GM19463 (cell line): ENCODE measurements around the gene ST7.
"Not testable (repeated sequence)": the region's sequence is repeated elsewhere in the genome, so short reads cannot be mapped to it uniquely, and the experiment has no call there.

Experiments
- ATAC-seq: cut with Tn5 transposase; IDR thresholded peaks from one replicate; pipeline ENCODE4 v1.9.1; 2021; ENCODE audit warnings: mild to moderate bottlenecking, moderate library complexity; ENCODE audit not compliant: unreplicated experiment

ST7 gene, protein sequence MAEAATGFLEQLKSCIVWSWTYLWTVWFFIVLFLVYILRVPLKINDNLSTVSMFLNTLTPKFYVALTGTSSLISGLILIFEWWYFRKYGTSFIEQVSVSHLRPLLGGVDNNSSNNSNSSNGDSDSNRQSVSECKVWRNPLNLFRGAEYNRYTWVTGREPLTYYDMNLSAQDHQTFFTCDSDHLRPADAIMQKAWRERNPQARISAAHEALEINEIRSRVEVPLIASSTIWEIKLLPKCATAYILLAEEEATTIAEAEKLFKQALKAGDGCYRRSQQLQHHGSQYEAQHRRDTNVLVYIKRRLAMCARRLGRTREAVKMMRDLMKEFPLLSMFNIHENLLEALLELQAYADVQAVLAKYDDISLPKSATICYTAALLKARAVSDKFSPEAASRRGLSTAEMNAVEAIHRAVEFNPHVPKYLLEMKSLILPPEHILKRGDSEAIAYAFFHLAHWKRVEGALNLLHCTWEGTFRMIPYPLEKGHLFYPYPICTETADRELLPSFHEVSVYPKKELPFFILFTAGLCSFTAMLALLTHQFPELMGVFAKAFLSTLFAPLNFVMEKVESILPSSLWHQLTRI

DNA sequence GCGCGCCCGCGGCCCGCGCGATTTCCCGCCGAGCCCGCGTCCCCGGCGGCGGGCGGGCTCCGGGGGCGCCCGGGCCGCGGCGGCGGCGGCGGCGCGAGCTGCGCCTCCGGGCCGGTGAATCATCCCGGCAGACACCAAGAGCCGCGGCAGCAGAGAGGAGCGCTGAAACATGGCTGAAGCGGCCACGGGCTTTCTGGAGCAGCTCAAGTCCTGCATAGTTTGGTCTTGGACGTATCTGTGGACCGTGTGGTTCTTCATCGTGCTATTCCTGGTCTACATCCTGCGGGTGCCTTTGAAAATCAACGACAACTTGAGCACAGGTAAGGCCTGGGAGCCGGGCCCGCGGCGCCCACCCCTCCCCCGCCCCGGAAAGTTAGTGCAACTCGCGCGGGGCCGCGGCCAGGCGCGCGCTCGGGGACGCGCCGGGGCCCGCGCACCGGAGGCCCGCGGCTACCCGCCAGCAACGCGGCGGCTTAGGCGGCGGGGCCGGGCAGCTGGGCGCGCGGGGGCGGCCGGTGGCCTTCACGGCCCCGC, at the start of gene ST7:
Gene ST7, plus strand, starts transcription at position 130 of the 534 bp plus-strand sequence. Its CDS starts 40 bp downstream, at position 170.
- peak; percentile 36 for ATAC-seq

DNA sequence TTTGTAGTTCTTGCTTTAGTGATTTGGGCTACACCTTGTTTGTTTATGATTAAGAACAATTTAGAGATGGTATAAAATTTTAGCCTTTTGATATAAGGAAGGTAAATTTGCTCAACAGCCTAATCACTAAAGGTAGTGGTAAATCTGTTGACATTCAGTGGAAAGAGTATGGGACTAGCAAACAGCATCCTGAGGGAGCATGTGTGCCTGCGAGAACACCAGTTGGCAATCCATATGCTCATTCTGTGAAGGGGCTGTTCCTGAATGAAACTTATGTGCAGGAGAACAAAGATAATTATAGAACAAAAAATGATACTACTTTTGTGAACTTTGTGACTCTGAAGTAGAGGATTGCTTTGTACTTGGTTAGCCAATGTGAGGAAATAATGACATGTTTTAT, 46.9 kb upstream of the ST7 start:
- no peak for ATAC-seq

DNA sequence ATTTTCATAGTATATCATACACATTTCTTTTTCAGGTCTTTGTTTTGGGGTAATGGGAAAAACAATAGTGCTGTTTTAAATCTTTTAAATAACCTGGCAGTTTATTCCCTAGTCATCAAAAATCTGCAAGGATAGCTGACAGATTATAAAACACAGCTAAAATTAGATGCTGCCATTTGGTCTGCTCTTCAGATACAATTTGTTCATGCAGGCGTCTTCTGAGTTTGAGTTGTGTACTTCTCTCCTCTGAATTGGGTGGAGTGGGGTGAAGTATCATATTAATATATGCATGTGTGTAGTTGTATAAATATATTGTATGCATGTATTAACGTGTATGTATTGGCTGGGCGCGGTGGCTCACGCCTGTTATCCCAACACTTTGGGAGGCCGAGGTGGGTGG, 42.9 kb upstream of the ST7 start:
- ATAC-seq = no peak

DNA sequence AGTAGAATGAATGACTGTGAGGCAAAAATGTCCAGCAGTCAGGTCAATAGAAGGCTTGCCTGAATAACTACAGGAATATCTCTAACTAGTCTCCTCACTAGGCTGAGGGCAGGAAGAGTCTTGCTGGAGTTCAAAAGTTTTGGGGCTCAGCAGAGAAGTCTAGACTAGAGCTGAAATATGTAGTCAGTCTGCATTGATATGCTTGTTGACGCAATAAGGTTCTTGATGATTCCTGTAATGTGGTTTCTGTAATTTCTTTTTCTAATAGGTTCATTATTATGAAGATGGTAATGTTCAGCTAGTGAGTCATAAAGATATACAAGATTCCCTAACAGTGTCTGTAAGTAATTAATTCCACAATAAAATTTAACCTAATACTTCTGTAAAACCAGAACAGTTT, 41.5 kb upstream of the ST7 start:
- ATAC-seq = no peak

DNA sequence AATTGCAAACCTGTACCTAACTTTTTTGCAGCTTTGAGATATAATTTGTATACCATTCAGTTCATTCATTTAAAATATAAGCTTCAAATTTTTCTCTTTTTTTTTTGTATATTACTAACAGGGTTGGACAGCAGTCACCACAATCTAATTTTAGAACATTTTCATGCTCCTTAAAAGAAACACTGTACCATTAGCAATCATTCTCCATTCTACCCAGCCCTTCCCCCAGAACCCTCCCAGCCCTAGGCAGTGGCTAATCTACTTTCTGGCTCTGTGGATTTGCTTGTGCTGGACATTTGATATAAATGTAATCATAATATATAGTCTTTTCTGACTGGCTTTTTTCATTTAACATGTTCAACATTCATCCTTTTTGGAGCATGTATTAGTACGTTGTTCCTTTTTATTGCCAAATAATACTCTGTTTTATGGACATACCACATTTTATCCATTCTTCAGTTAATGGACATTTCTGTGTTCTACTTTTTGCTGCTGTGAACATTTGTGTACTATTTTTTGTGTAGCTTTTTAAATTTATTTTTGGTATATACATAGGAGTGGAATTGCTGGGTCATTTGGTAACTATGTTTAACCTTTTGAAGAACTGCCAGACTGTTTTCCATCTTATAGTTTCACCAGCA, 40.9 kb upstream of the ST7 start:
- no peak for ATAC-seq

DNA sequence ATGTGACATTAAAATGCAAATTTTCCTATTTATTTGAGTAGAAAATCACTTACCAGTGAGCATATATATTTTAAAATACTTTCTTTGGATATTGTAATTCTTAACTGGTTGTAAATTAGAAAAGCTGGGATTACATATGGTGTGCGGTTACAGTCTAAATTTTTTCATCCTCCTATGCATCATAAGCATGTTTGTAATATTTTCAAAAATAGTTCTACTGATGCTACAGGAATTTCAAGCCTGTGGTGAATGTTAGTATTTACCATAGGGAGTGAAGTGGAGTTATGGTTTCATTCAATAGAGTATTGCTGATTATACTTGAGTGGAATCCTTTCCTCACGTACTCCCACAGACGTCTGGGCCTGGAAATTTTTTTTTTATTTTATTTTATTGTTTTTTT, 34.6 kb upstream of the ST7 start:
- ATAC-seq = no peak

DNA sequence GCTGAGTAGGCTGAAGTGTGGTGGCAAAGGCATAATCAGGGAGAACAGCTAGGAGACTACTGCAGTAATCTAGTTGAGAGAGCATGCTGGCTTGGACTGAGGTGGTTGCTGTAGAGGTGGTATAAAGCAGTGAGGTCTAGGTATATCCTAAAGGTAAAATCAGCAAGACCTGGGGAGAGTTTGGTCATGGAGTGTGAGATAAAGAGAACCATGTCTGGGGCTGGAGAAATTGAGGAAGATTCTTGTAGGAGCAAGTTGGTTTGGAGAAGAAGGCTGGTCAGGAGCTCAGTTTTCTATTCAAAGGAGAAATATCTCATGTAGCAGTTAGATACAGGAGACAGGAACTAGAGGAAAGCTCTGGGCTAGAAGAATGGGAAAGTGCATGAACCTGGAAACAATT, 32.9 kb upstream of the ST7 start:
- ATAC-seq = no peak

DNA sequence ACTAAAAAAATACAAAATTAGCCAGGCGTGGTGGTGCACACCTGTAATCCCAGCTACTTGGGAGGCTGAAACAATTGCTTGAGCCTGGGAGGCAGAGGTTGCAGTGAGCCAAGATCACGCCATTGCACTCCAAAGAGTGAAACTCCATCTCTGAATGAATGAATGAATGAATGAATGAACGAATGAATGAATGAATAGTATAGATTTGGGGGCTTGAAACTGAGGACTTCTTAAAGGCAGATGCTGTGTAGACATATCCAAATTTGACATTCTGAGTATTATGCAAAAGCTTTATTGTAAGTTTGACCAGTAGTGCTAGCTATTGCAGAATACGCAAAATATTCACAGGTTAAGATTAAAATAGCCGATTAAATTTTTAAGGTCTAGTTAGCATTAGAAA, 30.8 kb upstream of the ST7 start:
- ATAC-seq = no peak

DNA sequence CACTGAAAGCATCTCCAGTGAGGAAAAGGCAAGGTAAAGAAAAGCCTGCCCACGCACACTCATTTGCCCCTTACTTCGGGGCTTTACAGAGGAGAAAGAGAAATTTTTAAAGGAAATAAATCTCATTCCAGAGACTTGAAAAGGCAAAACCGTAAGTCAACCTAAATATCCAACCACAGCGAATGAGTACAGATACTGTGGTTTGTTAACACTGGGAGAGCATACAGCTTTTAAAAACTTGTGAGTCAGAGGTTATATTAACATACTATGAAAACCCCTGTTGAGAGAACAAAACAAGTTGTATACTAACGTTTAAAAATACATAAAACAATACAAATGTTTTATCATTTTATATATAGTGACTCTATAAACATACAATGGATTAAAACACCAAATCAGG, 28.6 kb upstream of the ST7 start:
- ATAC-seq = no peak

DNA sequence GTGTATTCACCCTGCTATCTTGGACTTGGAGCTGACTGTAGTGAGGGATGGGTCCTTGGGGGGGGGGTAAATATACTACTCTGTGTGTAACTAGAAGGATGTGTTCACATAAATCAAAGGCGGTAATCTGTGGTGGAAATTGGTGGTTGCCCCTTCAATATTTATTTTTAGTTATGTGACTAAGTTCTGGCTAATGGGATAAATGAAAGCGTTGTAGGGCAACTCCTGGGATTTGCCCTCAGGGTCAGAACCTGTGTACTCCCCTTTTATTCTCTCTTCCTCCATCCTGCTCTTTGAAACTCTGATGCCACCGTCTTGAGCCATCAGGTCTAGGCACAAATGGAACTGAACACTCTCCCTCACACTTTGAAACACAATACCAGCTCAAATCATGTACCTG, 24.3 kb upstream of the ST7 start:
- ATAC-seq = no peak

DNA sequence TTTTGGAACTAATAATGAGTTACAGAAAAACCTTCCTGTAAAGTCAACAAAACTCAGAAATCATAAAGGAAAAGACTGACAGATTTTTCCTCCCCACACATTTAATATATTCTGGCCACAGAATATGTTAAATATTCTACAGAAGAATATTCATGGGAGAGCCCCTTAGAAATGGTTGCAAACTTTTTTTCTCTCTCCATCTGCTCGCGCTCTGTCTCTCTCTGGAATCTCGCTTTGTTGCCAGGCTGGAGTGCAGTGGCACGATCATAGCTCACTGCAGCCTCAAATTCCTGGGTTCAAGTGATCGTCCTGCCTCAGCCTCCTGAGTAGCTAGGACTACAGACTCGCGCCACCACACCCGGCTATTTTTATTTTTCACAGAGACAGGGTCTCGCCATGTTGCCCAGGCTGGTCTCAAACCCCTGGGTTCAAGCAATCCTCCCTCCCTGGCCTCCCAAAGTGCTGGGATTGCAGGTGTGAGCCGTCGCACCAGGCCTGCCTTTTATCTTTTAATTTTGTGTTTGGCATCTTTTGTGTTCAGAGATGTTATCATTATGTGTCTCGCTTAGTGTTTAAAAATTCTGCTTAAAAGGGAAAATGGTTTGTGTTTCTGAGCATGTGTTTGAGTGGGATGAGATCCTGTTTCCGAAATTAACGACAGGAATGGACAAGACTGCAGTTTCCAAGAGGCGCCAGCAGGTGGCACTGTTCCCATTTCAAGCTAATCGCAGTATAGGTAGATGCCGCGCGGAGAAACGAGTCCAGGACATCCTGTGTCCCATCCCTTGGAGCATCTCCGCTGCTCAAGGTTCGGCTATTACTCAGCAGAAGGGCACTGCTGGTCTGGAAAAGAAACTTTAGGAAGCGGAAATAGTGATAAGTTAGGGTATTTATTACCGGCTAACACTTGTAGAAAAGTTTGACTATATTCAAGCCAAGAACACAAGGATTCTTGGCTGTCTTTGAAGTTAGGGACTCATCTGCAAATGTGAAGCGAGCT, 23.1 kb upstream of the ST7 start:
- peak; percentile 85 for ATAC-seq

DNA sequence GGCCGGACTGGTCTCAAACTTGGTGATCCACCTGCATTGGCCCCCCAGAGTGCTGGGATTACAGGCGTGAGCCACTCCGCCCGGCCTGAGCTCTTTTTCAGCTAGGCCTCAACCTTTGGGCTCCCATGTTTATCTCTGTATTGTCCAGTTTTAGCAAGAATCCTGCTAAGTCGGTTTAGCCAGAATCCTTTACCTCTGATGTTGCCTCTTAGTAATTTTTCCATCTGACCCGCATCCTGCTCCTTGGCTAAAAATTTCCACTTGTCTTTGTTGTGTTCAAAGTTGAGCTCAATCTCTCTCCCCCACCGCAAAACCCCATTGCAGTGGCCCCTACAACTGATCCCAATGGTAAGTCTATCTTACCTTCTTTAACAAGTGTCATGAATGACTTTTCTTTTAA, 20.7 kb upstream of the ST7 start:
- no peak for ATAC-seq

DNA sequence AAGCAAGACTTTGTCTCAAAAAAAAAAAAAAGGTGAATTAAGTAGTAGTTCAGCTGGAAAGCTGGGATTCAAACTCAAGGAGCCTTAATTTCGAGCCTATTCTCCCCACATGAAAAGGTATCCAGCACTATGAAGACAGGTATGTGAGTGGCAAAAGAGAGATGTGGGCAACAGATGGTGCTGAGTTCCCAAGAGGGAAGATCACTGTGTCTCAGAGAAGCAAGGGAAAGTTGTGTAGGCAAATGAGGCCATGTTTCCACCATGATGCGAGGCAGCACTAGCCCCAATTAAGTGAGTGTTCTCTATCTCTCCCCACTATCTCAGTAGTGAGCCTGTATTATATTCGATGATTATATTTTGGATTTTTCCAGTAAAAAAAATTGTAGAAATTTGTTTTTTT, 19.8 kb upstream of the ST7 start:
- ATAC-seq = no peak

DNA sequence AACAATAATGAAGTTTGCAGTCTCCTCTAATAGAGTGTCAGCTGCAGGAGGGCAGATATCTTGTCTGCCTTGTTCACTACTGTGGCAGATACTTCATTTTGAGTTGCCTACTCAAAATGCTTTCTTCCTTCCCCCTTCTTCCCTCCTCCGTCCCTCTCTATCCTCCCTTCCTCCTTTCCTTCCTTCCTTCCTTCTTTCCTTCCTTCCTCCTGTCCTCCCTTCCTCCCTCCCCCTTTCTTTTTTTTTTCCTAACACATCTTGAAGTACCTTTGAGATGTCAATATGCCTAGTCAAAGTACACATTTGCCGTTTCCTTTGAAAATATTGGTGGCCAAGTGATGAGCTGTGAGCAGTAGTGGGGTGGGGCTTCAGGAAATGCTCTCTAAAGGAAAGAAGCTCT, 18.7 kb upstream of the ST7 start:
- ATAC-seq = no peak

DNA sequence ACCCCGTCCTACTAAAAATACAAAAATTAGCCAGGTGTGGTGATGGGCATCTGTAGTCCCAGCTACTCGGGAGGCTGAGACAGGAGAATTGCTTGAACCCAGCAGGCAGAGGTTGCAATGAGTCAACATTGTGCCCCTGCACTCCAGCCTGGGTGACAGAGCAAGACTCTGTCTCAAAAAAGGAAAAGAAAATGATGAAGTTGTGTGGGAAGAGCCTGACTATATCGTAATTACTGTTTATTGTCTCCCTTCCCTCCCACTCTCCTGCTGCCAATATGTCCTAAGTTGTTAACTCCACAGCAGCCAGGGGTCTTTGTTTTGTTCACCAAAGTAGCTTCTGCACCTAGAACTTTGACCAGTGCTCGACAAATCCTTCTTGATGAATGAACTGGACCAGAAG, 16.5 kb upstream of the ST7 start:
- ATAC-seq = not testable (repeated sequence)

DNA sequence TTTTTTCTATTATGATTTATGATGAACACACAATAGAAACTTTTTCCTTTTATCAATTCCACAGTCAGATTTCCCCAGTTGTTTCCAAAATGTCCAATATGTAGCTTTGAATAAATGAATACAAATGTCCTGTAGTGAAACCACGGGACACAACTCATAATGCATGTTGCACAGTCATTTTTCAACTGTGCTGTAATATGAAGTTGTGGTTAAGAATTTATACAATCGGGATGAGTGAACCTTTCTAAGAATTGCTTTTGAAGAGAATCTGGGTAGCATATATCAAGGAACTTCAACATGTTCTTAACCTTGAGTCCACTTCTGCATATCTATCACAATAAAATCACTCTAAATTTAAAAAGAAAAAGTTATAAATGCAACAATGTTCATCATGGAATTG, 14.6 kb upstream of the ST7 start:
- ATAC-seq = no peak

DNA sequence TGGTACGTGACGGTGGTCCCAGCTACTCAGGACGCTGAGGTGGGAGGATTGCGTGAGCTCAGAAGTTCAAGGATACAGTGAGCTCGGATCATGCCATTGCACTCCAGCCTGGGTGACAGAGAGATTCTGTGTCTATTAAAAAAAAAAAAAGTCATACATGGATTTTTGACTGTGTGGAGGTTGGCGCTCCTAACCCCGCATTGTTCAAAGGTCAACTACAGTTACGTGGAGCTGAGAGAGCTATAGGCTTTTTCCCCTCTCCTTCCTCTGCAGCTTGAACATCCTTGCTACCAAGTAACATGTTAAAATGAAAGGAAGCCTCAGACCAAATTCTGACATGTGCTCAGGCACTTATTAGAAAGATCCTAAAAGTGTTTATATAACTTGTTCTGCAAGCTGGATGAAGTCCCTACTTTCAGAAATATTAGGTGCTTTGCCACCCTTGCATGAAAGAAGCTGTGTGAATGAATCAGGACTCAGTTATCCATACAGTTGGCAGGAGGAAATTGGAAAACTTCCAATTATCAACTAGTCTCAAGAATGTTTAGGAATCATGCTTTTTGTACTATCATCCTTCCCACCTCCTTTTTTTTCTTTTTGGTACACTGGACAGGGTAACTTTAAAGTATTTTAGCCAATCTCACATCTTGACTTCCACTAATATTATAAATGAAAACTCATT, 12.5 kb upstream of the ST7 start:
- ATAC-seq = no peak

DNA sequence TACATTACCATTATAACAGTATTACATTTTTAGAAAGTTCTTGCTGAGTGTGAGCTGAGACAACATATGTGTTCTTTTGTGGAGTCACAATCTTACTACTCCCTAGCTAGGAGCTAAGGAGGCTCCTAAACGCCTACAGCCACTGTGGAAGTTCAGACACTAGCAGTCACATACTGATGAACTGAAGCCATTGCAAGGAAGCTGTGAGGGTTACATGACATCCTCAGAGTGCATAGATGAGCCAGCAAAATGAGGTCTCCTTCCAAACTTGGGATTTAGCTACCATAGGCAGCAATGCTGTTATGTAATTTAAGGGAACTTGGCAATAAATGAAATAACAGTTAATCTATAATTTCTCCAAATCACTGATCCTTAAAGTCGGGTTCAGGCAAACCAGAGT, 10.8 kb upstream of the ST7 start:
- no peak for ATAC-seq

DNA sequence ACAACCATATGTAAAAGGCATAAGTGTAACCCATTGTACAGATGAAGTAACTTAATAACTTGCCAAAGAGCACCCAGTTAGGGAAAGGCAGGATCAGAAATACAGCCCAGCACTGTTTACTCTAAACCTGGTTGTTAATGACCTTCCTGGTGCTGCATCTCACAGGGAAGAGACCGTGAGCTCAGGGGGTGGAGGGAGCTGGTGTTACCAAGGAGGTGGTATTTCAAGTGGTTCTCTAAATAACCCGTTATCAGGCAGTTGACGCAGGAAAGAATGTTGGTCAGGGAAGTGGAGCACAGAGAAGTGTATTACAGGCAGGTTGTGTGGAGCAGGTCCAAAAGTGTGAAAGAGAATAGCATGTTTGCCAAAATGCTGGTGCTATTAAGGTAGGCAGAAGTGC, 4.4 kb upstream of the ST7 start:
- ATAC-seq = no peak
